PC-3 (cell line): ENCODE results near the gene RIN2.

Experiments
- CTCF ChIP-seq: fragments of 300-600 bp; sonication (generic); conservative IDR thresholded peaks from 2 replicates; pipeline ENCODE4 v1.5.1; 2017; ENCODE audit warnings: antibody characterized with exemption, low read depth, mild to moderate bottlenecking, low read length
- EZH2 ChIP-seq: fragments of 300-600 bp; sonication (generic); IDR thresholded peaks from one replicate; pipeline ENCODE4 v1.6.1; 2017; ENCODE audit warnings: antibody characterized with exemption, mild to moderate bottlenecking, low read length; ENCODE audit not compliant: unreplicated experiment
- EZH2phosphoT487 ChIP-seq: fragments of 300-600 bp; sonication (generic); IDR thresholded peaks from 2 replicates; pipeline ENCODE4 v1.6.1; 2018; ENCODE audit warnings: mild to moderate bottlenecking, antibody characterized with exemption, low read length, borderline replicate concordance

GRCh38 chr20:19750101-19750606, 7.9 kb upstream of the RIN2 start:
- TF ChIP-seq CTCF (no peak), EZH2 (no peak), EZH2phosphoT487 (no peak)
